GM19395 (cell line): ENCODE measurements around the gene AASS.
A peak's percentile ranks its signal among the peaks of the same experiment; 100 is the strongest.

ENCODE experiments used
- ATAC-seq: cut with Tn5 transposase; IDR thresholded peaks from one replicate; pipeline ENCODE4 v1.9.1; 2021; ENCODE audit warnings: mild to moderate bottlenecking, moderate library complexity; ENCODE audit not compliant: unreplicated experiment

The AASS gene

DNA sequence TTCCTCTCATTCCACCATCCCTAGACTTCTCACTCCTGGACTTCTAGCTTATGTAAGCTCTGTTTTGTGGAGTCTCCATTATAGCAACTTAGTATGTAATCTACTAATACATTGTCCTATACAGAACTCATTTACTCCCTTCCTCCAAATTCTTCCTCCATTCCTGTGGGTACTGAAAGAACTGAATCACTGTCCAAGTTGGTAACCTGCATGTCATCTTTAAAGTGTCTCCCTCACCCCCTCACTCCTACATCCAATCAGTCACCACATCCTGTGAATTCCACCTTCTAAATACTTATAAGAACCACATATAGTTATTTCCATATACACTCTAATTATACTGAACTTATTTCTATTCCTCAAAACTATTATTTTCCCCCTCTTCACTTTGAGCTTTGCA, 20.3 kb downstream of the AASS start:
- ATAC-seq: no peak

DNA sequence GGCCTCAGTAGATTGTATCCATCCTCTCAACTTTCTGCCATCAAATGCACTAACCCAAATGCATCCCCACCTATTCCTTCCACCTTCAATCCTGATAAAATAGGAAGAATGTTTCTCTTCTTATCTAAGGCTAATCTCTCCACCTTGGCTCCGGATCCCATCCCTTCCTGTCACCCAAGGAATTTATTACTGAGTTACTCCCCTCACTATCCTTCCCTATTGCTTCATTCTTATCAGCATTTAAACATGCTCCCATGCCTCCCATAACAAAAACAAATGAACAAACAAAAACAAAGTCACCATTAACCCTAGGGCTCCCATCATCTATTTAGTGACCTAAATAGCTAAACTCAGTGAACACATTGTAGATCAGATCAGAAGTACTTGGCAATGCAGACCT, 25.3 kb downstream of the AASS start:
- ATAC-seq: no peak

DNA sequence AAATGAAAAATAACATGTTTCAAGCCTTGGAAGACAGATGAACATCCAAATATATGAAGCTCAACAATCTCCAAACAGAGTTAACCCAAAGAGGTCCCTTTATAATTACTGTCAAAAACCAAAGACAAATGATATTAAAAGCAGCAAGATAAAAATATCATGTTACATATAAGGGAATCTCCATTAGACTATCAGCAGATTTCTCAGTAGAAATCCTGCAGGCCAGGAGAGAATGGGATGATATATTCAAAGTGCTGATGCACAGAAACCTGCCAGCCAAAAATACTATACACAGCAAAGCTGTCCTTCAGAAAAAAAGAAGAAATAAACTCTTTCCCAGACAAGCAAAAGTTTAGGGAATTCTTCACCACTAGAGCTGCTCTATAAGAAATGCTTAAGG, 41.0 kb downstream of the AASS start:
- ATAC-seq: no peak

DNA sequence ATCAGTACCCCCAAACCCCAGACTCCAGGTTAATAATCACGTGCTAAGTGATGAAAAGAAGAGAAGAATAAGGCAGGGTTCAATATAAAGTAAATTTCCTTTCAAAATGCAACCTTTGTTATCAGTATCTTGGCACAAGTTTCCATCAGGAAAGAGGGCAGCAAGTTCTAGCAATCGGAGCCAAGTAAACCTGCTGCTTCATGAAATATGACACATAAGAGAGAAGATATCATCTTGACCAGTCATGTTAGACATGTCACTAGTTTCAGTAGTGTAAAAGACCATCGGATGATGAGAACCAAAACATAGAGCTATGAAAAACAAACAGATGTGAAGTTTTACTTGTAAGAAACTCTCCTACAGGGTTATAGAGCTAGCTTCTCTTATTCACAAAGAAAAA, 44.0 kb downstream of the AASS start:
- ATAC-seq: no peak

DNA sequence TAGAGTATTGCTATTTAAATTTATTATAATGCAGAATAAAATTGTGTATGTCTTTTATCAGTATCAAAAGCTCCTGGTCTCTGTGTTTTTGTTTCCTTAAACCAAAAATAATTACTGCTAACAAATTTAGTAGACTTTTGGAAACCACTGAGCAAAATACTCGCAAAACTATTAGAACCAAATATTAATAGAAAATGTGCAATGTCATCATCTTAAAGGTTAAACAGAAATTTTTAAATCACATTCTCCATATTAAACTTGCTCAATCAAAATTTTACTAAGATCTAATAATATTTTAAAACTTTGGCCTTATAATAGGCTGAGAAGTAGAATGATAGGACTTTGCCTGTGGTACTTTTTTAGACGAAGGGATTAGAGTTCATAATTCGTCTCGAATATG, 48.4 kb downstream of the AASS start:
- no peak for ATAC-seq

DNA sequence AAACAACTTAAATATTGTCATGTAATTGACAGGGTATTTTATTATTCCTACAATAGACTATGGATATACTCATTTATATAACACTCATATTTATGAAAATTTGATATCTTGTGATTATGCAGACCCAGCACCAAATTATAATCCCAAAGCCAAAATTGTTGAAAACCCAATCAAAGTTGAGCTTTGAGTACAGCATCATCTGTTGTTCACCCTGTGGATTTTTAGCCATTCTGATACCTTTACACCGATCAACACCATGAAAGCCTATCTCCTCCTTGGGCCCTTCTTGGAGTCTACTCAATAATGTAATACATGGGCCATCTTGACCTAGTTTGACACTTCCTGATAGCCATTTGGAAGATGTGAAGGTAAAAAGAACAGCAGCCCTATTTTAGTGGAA, 49.5 kb downstream of the AASS start:
- ATAC-seq: no peak

DNA sequence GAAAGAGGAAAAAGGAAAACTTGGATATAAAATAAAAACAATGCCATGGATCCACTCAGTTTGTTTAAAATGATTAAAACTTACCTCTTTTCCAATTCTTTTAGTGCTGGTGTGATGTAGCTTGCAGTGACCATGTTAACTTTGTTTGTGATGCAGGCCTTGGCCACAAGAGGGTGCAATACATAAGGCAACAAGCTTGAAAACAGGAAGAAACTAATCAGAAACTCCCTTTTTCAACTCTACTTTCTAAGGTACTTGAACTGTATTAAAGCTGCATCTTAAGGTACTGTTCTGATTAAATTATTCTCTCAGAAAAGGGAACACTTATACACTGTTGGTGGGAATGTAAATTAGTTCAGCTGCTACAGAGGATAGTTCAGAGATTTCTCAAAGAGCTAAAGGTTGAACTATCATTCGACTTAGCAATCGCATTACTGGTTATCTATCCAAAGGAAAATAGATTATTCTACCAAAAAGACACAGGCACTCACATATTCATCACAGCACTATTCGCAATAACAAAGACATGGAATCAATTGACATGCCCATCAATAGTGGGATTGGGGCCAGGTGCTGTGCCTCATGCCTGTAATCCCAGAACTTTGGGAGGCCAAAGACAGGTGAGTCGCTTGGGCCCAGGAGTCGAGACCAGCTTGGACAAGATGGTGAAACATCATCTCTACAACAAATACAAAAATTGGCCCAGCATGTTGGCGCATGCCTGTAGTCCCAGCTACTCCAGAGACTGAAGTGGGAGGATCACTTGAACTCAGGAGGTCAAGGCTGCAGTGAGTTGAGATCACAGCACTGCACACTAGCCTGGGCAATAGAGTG, 50.9 kb downstream of the AASS start:
- peak; percentile 95 for ATAC-seq

DNA sequence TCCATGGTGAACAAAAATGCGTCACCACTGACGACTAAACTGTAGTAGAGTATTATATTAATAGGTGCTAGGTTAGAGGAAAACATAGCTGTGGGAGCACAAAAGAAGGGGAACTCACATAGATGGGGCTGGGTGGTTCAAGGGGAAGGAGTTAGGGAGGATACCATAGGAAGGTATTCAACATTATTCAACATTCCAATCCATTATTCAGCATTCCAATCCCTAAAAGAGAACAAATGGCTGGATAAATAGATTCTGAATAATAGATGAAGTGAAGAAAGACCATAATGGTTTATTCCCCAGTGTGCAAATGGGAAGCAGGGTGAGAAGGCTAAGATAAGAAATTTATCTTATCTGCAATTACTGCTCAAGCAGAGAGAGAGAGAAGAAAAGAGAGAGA, 61.4 kb downstream of the AASS start:
- ATAC-seq: no peak

DNA sequence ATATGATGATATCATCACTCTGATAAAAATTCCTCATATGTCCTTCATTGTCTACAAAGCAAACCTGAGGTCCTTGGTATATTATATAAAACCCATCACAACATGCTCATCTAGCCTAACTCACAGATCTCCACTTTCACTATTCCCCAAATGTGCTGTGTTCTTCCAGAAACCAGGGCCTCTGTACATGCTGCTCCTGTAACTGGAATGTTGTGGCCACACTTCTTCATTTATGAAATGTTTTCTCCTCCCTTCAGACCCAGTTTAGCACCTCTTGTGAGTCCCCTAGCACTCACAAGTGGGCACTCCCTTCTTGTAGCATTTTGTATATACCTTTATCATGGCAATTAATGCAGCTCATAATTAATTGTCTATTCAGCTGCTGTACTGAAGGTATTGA, 61.9 kb downstream of the AASS start:
- ATAC-seq: no peak

DNA sequence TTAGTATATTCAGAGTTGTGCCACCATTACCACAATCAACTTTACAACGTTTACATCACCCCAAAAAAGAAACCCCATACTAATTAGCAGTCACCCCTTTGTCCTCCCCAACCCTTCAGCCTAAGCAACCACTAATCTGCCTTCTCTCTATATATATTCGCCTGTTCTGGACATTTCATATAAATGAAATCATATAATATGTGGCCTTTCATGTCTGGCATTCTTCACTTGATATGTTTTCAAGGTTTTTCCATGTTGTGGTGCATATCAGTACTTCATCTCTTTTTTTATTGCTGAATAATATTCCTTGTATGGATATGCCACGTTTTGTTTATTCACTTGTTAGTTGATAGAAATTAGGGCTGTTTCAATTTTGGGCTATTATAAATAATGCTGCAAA, 70.4 kb downstream of the AASS start:
- ATAC-seq: no peak

DNA sequence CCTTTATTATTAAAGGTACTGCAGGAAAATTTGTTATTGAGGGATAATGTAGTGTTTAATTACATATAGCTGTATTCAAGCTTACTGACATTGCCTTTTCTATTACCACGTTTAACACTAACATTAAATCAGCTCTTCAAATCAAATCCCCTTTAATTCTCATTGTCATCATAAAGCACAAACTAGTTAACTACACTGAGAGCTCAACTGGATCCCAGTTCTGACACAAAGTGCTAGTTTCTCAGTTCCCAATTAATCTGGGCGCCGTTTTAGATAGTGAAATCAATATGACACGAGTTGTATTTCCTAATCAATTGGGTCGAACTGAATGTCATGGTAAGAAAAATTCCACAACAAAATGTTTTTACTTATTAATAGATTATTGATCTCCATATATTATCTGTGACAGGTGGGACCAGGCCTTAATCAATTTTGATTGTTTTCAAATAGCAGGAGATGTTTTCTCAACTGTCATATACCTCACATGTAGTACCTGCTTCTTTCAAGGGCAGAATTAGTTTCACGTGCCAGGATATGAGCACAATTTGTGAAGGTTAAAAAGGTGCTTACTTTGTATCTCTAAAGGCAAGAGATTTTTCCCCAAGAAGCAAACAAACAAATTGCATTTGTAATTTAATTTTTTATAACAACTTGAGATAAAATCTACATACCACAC, 71.0 kb downstream of the AASS start:
- ATAC-seq: no peak

DNA sequence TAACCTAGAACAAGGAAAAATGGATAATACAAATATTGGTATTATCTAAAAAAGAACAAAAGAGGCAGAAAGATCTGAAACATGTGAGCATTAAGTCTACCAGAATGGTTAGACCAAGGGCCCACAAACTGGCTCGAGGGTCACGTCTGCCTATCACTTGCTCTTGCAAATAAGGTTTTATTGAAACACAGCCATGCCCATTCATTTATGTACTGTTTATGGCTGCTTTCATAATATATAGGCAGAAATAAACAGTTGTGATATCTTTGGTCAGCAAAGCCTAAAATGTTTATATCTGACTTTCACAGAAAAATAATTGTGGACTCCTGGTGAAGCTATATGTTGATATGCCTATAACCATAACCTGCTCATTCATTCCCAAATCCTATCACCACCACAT, 71.8 kb downstream of the AASS start:
- ATAC-seq: no peak

DNA sequence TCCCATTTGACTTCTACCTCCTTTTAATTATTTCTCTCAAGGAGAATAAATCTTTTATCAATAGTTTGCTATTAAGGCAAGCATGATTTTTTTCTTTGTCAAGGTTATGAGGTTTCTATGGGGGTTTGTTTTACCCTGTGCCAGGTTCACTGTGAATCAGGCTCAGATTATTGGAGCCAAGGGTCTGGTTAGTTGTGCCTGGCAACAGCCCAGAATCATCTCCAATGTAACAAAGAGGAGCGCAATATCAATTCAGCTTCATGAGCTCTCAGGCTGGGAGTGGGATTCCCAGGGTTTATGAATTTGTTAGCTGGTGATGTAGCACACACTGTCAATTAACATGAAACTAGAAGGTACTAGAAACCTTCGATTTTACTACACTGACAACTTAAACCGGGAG, 73.2 kb downstream of the AASS start:
- ATAC-seq: no peak

DNA sequence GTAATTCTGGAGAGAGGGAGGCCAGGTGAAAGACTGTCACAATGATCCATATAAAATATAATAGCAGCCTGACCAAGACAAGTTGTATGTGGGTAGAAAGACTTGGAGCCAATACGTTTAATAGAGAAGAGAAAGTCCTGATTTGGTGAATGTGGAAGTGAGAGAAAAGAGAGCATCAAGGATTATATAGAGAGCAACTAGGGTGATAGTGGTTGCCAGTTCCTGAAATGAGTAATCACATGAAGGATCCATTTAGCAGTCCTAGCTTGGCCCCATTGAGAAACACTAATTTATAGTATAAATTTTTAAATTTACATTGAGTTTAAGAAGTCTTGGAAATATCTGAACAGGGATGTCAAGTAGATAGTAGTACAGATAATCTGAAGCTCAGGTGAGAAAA, 74.0 kb downstream of the AASS start:
- ATAC-seq: no peak

DNA sequence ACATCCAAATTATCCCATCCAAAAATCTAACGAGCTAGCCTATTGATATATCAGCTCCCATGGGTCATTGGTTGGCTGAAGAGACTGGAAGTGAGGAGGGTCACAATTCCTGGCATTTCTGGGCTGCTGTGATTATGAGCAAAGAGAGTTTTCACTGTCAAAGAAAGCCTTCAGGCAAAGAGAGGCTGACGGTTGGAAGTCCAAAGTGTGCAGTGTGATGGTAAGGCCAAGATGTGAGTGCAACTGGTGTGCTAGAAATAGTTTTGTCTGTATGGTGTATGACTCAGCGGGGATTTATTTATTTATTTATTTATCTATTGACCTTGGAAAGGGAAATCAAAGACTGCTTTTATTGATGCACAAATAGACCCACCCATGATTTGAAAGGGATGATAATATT, 75.0 kb downstream of the AASS start:
- no peak for ATAC-seq

DNA sequence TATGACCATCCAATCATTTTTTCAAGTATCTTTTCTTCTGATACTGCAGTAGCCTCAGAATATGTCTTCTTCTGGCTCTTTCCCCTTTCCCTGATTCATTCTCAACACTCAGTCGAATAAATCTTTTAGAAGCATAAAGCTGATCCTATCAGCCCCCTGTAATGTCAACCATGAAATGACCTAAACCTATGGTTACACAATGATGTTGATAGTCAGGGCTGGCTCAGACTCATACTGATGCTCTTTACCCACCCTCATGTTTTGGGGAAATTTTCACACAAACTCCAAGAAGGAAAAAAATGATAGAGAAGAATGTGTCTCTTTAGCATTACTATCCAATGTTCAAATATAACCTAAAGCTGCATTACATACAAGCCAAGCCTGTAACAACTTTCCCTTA, 76.0 kb downstream of the AASS start:
- no peak for ATAC-seq

DNA sequence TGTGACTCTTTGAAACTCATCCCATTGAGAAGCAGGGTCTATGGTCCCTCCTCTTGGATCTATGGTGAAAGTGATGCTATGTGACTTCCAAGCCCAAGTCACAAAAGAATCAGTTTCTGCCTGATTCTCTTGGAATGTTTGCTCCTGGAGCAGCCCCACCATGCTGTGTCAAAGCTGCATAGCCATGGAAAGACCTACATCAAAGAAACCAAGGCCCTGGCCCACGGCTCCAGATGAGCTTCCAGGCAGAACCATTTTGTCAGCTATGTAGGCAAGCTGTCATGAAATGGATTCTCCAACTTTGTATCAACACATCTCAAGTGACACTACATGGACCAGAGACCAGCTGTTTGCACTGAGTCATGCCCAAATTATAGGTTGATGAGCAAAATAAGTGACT, 77.0 kb downstream of the AASS start:
- ATAC-seq: no peak

DNA sequence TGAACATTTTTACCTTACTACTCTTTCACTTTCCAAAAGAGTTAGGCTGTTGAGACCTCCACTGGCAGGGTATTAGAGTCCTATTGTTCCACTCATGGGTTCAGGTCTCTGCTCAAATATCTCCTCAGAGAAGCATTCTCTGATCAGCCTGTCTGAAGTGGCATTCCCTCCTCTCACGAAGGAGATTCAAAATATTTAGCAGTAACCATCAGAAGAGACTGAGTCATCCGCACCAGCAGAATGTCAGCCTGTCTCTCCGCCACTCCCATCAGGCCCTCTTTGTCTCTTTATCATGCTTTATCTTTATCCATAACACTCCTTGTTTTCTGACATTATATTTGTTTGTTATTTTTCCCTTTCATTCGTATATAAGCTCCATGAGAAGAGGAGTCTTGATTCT, 79.1 kb downstream of the AASS start:
- no peak for ATAC-seq

DNA sequence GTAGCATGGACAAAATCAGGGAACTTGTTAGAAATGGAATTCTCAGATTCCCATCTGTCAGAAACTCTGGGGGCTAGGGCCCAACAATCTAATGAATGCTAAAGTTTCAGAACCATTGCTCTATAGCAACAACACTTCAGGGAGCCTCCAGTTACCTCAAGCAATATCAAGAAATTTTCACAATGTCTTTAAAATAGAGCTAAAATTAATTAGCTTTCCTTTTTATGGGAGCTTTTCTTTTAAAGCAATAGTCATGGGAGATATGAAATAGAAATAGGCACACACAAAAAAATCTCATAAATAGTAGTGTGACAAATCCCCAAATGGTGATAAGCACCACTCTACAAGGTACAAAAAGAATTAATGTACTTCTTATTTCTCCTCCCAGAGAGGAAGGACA, 80.9 kb downstream of the AASS start:
- no peak for ATAC-seq

DNA sequence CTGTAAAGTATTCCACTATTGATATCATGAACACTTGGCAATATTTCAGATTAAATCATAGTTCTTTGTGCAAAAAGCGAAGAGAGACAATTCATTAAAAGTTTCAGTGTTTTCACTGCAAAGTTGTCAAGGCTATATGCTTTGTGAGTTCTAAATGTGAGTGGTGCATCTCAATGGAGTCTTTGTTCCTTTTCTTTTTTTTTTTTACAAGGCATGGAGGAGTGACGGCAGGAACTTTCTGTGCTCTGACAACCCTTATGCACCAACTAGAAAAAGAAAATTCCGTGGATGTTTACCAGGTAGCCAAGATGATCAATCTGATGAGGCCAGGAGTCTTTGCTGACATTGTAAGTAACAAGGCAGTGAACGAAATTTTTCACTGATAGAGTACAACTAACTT, 84.5 kb downstream of the AASS start:
- no peak for ATAC-seq

DNA sequence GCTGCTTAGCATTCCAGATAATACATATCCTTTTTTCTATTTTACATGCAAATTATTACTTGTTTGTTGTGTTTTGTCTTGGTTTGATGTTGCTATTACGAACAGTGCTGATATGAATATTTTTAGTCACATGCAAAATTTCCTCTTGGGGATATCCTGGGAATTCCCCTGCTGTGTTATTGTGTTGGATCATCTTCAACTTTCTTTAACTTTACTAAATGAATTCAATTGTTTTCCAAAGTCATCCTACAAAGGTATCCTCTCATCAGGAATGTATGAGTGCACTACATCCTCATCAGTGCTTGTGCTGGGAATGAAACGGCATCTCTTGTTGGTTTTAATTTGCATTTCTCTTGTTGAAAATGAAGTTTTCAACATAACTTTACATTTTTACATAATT, 87.1 kb downstream of the AASS start:
- ATAC-seq: no peak

DNA sequence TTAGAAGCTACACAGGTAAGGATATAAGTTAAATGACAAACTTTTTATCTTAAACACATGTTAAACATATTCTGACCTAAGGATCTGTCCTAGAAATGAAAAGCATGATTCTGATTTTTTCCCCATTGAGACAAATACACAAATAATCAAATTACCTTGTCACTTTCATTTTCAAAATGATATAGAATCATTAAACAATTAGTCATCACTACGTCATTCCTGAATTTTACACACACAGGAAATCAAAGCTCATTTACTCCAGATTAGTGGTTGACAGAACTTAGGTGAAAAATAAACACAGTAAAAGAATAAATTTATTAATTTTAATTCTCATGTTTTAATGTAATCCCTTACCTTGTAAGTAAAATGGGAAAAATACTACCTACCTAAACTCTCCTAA, 89.0 kb downstream of the AASS start:
- ATAC-seq: no peak

DNA sequence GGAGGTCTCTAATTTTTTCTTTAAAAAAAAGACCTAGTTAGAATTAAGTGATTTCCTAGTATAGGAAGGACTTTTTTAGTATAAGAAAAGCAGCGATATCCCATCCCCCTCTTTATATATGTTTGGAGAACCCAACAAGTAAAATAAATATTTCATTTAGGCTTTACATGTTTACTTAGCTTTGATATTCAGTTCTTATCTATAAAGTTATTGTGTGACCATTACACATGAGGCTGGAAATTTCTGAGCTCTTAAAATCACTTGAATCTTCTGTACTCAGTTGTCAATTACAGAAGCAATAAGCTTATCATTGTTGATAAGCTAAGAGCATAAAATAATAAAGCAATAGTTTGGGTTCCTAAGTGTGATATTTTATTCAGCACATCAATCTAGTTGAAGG, 89.7 kb downstream of the AASS start:
- ATAC-seq: no peak
